Left cardiac atrium (tissue), 4 donors: Measurements from ENCODE around the gene XPNPEP1. TPM values are rescaled to one million over a fixed set of nuclear protein-coding genes. Genes with fewer than 3 reads are reported as not detected.

Source experiments
- ATAC-seq, 2 donors: fragments of 200-7000 bp; cut with Tn5 transposase; one replicate each; pipeline ENCODE4 v1.9.1; 2020; ENCODE audit warnings: mild to moderate bottlenecking in 2 of 2, moderate library complexity in 2 of 2
- DNase-seq: peaks from one replicate; pipeline ENCODE4 v3.0.0-alpha.2; 2020
- intact Hi-C, 2 donors: fragments of 100-400 bp; cut with DNase I; formaldehyde crosslinking; loops; one replicate each; pipeline versions ENCODE4 v1.14.1 to v1.15.1; 2022 to 2023
- total RNA-seq, 2 donors: library from RNA; stranded (reverse); fragmentation: NEBNext Ultra II Directional; extraction: Animal tissue kit (Norgen Biotek cat#: 25700); gene quantifications; one replicate each; pipeline ENCODE4 v1.2.1, GENCODE V29; 2021
- donor health status: DM: no; HTN: yes; CAD: no.
- donor health status: DM: no; HTN: yes; CAD: no; lungs with severe emphysema.
- donor health status: DM: yes; HTN: yes; CAD: no.
- donor health status: Dilated cardiomyopathy.

The XPNPEP1 gene
- total RNA-seq, 2 donors from 2014 or later, result 36.3 to 40.7 TPM

GRCh38 chr10:109956454-109957091, 33.3 kb upstream of the XPNPEP1 start:
- no peak for DNase-seq
- intact Hi-C loops, result no loop called here
- ATAC-seq, result peak in 1 of 2 donors; percentile 32

DNA sequence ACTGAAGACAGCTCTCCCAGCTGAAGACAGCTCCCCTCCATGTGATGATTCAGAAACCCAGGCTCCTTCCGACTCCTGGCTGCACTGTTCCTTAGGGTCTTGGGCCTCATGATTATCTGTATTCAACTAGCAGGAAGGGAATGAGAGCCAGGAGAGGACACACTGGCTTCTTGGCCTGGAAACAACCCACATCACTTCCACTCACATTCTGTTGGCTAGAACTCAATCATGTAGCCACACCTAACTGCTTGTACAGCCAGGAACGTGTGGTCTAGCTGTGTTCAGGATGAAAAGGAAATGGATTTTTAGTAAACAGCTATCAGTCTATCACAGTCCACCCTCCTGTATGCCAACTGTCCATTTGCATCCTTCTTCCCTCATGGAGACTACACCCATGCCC, 30.5 kb upstream of the XPNPEP1 start:
- ATAC-seq, result peak in 1 of 2 donors; percentile 69

GRCh38 chr10:109952526-109952925, 29.2 kb upstream of the XPNPEP1 start:
- ATAC-seq (no peak), DNase-seq (no peak)
- intact Hi-C loops, result no loop called here

More for the DNA sequence above, 30.5 kb upstream of the XPNPEP1 start:
- DNase-seq, result no peak
- intact Hi-C loops, result no loop called here

GRCh38 chr10:109947111-109947920, 24.0 kb upstream of the XPNPEP1 start:
- no peak for DNase-seq
- intact Hi-C loops, result no loop called here
- ATAC-seq, result no peak

DNA sequence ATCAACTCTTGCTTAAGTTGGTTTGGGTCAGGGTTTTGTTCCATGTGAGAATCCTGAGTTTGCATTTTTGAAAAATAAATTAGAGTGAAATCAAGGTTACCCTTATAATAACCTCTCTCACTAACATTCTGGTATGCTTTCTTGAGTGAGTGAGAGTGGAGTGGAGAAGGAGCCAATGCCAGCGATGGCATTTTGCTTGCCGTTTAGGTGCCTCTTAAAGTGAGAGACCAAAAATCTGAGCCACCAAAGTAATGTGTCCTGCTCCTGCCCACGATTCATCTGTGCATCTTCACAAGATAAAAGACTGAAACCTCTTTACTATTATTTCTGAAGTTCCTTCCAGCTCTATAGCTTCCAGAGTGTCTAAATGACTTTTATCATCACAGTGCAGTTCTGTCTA, 23.4 kb upstream of the XPNPEP1 start:
- intact Hi-C loops, result no loop called here
- DNase-seq (no peak), ATAC-seq (no peak)

DNA sequence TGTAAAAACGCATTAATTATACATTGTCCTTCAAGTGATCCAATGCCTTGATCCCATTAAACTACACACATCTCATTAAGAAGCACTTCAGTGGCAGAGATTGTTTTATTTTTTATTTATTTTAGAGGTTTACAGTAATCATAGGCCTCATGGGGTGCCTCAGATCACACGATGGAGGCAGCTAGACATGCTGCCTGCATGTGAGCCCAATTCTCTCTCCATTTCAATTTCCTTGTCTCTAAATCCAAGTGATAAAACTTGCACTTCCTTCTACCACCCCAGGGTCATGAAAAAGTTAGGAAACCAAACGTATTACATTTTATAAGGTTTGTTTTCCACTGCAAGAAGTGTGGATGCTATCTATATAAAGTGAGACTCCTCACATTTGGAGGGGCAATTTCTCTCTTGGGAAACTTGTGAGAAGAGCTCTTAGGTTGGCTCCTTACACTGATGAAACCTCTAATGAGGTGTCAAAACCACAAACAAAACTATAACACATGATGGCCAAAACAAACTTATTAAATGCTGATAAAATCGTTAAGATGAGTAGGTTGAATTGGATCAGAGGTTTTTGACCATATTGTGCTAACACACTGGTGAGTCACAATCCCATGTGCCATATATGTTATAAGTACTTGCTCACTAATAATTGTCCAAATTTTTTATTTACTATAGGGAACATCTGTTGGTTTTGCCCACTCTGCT, 22.3 kb upstream of the XPNPEP1 start:
- ATAC-seq (no peak), DNase-seq (no peak)
- intact Hi-C loops, result no loop called here

- intact Hi-C loops, result no loop called here
- no peak for DNase-seq
- ATAC-seq, result no peak
Observed at GRCh38 chr10:109944613-109945012, 21.3 kb upstream of the XPNPEP1 start.

- intact Hi-C loops, result no loop called here
- DNase-seq (no peak), ATAC-seq (peak; percentile 27 to 57)
Observed at GRCh38 chr10:109941236-109941862, 18.0 kb upstream of the XPNPEP1 start.

DNA sequence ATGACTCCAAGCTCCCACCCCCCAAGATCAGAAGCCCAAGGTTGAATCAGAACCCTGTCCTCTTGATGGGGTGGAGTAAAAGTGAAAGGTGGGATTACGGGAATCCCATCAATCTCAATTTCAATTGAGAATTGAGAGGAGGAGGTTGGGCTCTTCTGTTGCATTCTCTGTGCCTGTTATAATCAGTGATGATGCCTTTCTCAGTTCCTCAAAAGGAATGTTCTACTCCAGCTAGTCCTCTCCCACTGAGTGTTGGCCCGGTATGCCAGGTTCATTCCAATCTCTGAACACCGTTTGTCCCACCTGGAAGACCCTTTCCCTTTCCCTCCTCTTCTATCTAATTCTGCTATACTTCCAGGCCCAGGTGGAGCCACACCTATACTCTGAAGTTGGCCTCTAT, 17.2 kb upstream of the XPNPEP1 start:
- ATAC-seq (no peak), DNase-seq (no peak)
- intact Hi-C loops, result no loop called here

- ATAC-seq (no peak), DNase-seq (no peak)
- intact Hi-C loops, result no loop called here
Observed at GRCh38 chr10:109940117-109940516, 16.8 kb upstream of the XPNPEP1 start.

- ATAC-seq (no peak), DNase-seq (no peak)
- intact Hi-C loops, result no loop called here
Observed at GRCh38 chr10:109939315-109939961, 16.1 kb upstream of the XPNPEP1 start.

DNA sequence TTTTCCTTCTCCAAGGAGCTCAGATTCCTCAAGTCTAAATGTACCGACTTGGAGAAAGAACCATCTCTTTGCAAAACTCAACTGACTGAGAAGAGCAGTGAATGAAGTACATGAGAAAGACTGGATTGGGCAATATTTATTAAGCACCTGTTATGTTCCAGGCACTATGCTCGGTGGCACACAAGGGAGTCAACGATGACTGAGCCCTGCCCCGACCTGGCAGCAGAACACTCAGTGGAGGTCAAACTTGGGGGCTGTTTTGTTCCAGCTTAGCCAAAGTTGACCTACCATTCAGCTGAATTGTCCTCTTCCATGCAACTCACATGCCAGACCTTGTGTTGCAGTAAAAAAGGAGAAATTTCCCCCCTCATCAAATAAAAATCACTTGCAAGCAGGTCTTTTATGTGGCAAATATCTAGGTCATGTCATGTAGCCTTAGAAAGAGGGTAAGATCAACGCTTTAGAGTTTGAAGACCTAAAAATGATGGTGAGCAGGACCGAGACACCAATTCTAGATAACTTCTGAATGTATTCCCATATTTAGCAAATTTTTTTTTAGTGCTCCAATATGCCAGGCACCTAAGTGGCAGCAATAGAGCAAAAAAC, 14.3 kb upstream of the XPNPEP1 start:
- intact Hi-C loops, result no loop called here
- ATAC-seq, result no peak
- no peak for DNase-seq

DNA sequence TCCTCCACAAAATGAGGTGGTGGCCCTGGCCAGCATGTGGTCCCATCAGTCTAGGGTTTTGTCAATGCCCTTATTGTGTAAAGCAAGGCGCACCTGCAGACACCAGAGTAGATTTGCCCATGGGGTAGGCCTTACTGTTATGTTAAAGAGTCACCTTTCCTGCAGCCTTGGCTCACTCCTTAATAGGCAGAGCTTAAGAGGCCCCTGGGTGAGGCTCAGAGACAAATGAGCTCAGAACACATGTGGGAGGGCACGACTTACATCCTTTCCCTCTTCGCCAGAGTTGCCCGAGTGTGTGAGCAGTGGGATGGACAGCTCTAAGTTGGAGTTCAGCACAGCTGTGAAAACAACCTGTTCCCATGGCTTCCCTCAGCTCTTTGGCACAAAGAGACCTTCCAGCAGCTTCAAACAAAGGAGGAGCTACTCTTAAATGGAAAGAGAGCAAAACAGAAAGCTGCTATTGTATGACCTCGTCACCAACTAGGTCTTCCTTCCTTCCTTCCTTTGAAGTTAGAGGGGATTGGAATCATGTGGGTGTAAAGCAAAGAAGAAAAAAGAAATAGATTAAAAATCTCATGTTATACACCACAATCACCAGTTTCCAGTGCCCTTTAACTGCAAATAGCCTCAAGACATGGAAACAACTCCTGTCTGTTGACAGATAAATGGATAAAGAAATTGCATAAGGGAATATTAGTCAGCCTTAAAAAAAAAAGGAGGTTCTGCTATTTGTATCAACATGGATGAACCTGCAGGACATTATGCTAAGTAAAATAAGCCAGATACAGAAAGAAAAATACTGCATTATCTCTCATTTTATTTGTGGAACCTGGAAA, 11.9 kb upstream of the XPNPEP1 start:
- ATAC-seq (peak; percentile 51 to 90), DNase-seq (peak; percentile 37)
- intact Hi-C loops, result no loop called here

DNA sequence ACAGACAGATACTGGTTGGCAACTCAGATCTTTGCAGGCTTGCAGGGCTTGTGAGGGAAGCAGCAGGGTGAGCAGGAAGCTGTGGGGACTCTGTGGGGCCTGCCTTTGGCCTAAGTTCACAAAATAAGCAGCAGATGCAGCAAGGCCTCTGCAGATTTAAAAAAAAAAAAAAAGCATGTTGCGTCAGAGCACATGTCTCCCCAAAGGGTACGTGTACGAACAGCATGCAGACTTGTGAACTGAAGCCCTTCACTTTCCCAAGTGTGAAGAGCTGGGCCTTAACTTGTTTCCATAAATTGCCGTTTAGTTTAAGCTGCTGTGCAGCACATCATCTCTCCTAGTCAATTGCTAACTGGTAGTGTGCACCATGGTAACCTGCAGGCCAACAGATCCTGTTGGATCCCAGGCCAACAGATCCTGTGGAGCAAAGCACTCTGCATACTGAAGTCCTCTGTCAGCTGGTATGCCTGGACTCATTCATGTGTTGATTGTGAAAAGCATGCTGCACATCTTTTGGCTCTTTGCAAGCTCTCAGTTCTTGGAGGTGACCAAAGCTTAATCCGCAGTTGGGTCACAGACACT, 10.8 kb upstream of the XPNPEP1 start:
- DNase-seq (no peak), ATAC-seq (peak; percentile 18 to 58)
- intact Hi-C loops, result no loop called here

- intact Hi-C loops, result no loop called here
- DNase-seq, result no peak
- no peak for ATAC-seq
Observed at GRCh38 chr10:109932968-109933367, 9.7 kb upstream of the XPNPEP1 start.

DNA sequence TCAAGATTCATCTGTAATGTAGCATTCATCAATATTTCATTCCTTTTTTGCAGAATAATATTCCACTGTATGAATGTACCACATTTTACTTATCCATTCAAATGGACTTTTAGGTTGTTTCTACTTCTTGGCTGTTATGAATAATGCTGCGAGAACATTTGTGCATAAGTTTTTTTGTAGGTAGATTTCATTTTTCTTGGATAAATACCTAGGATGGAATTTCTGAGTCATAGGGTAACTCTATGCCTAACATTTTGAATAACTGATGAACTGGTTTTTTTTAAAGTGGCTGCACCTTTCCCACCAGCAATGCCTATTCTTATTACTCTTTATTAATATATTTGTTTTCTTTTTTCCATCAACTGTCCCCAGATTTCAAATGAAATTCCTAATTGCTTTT, 9.1 kb upstream of the XPNPEP1 start:
- intact Hi-C loops, result no loop called here
- ATAC-seq, result no peak
- DNase-seq, result no peak

DNA sequence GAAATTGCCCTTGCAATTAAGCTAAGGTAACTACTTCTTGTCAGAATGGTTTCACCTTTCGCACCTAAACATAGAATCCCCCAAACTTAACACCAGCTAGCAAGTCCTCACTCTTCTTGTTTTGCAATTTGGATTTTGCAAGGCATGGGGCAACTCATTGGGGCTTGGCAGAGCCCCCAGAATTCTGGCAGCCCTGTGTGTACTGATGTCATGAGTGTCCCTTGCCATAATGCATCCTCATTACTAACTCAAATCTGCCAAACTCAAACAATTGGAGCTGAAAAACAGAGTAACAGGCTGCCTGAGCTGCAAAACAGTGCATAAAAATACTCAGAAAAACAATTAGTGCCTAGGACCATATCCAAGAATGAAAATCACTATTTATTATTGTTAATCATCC, 7.9 kb upstream of the XPNPEP1 start:
- DNase-seq (no peak), ATAC-seq (peak in 1 of 2 donors; percentile 42)
- intact Hi-C loops, result no loop called here
